ENCODE data around the gene LRRFIP1.

The LRRFIP1 gene

DNA sequence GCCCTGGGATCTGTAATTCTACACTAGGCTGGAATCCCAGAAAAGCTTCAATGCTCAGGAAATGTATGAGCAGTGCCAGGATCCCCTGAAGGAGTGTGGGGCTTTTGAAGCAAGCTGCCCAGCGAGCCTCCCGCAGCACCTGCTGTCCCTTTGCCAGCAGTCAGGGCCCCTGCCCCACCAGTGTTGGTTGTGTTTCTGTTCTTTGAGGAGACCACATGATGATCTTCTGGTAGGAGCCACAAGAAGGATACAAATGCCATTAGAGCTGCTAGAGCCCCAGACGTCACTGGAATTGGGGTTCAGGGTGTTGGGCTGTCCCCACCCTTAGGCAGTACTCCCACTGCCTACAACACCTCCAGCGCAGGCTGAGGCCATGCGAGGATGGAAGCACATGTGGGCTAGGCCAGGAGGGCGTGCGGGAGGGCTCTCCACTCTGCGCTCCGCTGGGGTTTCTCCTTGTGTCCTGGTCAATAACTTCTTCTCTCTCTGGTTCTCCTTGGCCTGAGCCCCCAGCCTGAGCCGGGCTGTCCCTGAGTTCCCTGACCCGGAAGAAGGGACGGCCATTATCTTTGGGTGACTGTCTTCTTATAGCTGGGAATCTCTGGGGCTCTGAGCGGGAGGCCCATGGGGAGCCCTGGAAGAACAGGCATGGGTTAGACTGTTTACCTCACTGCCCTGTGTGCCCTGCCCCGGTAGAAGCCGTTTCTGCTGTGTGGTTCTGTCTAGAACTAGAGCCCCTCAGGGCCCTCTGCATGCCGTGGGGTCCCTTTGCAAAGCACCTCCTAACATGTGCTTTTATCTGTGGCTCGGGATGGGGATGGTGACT is 73.9 kb downstream of the LRRFIP1 start:
- peaks cover 8% of the 10 kb centered on the region for H3K27me3 Mint-ChIP-seq (ENCODE audit: low read depth)
- peaks cover 71% of the 10 kb centered on the region for H3K4me1 Mint-ChIP-seq
- H3K9me3 Mint-ChIP-seq = no peaks in the 10 kb centered on the region
- no peaks in the 10 kb centered on the region for H3K36me3 Mint-ChIP-seq (ENCODE audit: low read depth)
- H3K4me3 Mint-ChIP-seq = peak overlapping the region; percentile 44 to 62 (median 58)
- H3K27ac Mint-ChIP-seq = peak overlapping the region; percentile 63 to 95 (median 94)
- TF ChIP-seq, protein P1, sequence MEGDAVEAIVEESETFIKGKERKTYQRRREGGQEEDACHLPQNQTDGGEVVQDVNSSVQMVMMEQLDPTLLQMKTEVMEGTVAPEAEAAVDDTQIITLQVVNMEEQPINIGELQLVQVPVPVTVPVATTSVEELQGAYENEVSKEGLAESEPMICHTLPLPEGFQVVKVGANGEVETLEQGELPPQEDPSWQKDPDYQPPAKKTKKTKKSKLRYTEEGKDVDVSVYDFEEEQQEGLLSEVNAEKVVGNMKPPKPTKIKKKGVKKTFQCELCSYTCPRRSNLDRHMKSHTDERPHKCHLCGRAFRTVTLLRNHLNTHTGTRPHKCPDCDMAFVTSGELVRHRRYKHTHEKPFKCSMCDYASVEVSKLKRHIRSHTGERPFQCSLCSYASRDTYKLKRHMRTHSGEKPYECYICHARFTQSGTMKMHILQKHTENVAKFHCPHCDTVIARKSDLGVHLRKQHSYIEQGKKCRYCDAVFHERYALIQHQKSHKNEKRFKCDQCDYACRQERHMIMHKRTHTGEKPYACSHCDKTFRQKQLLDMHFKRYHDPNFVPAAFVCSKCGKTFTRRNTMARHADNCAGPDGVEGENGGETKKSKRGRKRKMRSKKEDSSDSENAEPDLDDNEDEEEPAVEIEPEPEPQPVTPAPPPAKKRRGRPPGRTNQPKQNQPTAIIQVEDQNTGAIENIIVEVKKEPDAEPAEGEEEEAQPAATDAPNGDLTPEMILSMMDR (IDR thresholded peaks at IDR 0.05; ENCODE audit: unreplicated experiment in 3 of 3) = no peak

- Mint-ChIP-seq H3K36me3 (ENCODE audit: low read depth) (no peaks in the 10 kb centered on the region), H3K9me3 (no peaks in the 10 kb centered on the region), H3K4me1 (peaks cover 76% of the 10 kb centered on the region), H3K27ac (peak overlapping the region; percentile 63 to 95 (median 94)), H3K27me3 (ENCODE audit: low read depth) (peaks cover 8% of the 10 kb centered on the region), H3K4me3 (no peak overlapping the region)
- TF ChIP-seq, protein P1 (IDR thresholded peaks at IDR 0.05; ENCODE audit: unreplicated experiment in 3 of 3) = no peak
Observed at GRCh38 chr2:237701859-237702390, 74.5 kb downstream of the LRRFIP1 start.

DNA sequence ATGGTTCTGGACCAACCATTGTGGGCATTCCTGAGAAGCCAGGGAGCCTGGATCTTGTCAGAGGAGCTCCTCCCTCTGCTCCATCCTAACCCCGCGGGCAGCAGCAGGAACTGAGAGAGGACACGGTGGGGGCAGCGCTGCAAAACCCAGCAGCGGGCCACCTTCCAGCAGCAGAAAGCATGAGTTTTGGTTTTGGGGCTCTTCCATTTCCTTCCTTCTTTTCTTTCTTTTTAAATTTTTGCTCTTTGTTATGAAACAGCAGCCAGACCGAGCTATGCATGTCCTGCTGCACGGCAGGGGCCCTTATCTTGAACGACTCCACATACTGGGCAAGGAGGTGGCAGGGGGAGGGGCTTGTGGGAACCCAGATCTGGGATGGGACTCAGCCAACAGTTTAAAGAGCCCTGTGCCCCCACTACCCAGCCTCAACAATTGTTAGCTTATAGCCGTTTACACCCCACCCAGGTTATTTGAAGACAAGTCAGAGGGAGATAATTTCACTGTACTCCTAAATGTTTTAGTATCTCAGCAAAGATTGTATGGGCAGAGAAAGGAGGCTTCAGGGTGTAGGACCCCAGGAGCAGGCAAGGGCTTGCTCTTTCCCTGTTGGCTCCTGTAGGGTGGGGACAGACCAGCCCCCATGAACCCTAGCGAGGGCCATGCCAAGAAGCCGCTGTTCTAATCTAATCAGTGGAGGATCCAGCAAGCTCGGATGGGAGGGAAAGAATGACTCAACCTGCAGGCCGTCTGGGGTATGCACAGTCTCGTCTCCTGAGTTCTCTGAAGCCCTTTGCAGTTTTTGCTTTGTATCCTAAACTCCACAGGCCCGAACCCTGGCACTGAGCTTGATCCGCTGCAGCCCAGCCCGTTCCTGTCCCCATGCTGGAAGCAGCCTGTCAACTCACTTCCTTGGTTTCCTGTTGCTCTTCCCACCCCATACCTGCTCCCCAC is 75.3 kb downstream of the LRRFIP1 start:
- Mint-ChIP-seq H3K4me1 (peaks cover 77% of the 10 kb centered on the region), H3K27ac (peak overlapping the region; percentile 63 to 95 (median 94)), H3K27me3 (ENCODE audit: low read depth) (peaks cover 8% of the 10 kb centered on the region), H3K4me3 (peak overlapping the region; percentile 30 to 55 (median 32)), H3K36me3 (ENCODE audit: low read depth) (no peaks in the 10 kb centered on the region), H3K9me3 (no peaks in the 10 kb centered on the region)
- TF ChIP-seq, protein P1 (IDR thresholded peaks at IDR 0.05; ENCODE audit: unreplicated experiment in 3 of 3) = no peak

DNA sequence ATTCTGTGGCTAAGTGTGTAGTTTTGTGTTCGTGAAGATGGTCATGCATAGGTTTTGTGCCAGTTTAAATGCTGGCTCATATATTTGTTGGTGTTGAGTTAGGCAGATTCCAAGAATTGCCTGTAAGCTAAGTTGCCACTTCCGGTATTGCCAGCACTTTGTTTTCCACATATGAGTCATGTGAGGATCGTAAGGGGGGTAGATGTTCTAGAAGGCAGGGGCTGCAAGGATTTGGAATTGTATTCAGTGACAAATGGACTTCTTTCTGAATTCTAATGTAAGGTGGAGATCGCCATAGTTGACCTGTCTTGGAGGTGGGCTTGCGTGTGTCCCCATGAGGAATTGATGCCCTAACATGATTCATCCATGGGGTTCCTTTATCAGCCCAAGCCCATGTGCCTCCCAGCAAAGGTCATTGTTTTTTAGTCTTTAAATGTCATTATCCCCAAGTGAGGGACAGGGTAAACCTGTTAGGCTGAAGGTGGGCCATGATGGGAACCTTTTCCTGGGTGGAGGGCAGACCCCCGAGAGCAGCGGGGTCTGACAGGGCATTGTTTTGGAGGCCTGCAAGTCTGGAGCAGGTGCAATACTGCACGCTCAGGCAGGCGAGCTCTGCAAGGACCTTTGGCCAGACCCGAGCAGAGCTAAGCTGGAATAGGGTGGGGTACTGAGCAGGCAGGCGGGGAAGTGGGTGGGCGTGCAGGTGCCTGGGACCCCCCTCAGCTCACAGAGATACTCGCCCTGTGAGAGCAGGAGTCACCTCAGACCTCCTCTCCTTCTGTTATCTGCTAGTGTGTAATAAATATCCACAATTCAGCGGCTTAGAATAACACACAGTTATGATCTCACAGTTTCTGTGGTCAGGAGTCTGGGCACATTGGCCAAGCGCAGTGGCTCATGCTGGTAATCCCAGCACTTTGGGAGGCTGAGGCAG is 77.4 kb downstream of the LRRFIP1 start:
- peaks cover 6% of the 10 kb centered on the region for H3K36me3 Mint-ChIP-seq (ENCODE audit: low read depth)
- no peak overlapping the region for H3K4me3 Mint-ChIP-seq
- TF ChIP-seq, protein P1 (IDR thresholded peaks at IDR 0.05; ENCODE audit: unreplicated experiment in 3 of 3) = no peak
- peaks cover 76% of the 10 kb centered on the region for H3K4me1 Mint-ChIP-seq
- H3K27me3 Mint-ChIP-seq (ENCODE audit: low read depth) = peaks cover 8% of the 10 kb centered on the region
- H3K27ac Mint-ChIP-seq = peak overlapping the region; percentile 46 to 69 (median 63)
- no peaks in the 10 kb centered on the region for H3K9me3 Mint-ChIP-seq

DNA sequence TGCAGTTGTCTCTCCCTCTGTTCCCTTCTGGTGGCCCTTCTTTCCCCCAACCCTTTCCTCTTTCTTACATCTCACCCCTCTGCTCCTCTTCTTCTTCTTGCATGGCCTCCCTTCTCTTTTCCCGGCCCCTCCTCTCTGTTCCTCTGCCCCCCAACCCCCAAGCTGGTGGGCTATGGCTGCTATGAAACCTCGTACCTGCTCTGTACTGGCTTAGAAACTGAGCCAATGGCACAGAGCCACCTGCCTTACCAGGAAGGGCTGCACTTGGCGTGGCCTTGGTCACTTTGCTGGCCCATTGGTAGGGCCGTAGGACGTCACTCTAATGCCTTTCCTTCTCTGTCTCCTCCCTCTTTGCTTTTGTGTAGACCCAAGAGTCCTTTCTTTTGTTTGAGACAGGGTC is 78.9 kb downstream of the LRRFIP1 start:
- Mint-ChIP-seq H3K27ac (peak overlapping the region in 1 of 3 experiments; percentile 17), H3K36me3 (ENCODE audit: low read depth) (peaks cover 10% of the 10 kb centered on the region), H3K4me3 (no peak overlapping the region), H3K27me3 (ENCODE audit: low read depth) (peaks cover 8% of the 10 kb centered on the region), H3K4me1 (peaks cover 64% of the 10 kb centered on the region), H3K9me3 (no peaks in the 10 kb centered on the region)
- TF ChIP-seq, protein P1 (IDR thresholded peaks at IDR 0.05; ENCODE audit: unreplicated experiment in 3 of 3) = no peak
